GM12864 (cell line): ENCODE measurements around the gene SCNN1B.

Source experiments
- DNase-seq: peaks from one replicate; pipeline ENCODE4 v3.0.0-alpha.2; 2011; ENCODE audit warnings: low read depth
- H3K4me3 ChIP-seq: 2 replicates; pipeline ENCODE4 v1.5.1; 2011; ENCODE audit warnings: mild to moderate bottlenecking, low read depth, low read length, control low read depth
- TF ChIP-seq, protein P1 (sequence below): IDR thresholded peaks from 2 replicates; pipeline ENCODE4 v1.5.1; 2011; ENCODE audit warnings: low read depth, mild to moderate bottlenecking, moderate library complexity, low read length, control low read depth, inconsistent platforms; ENCODE audit errors: missing control alignments

SCNN1B gene

DNA sequence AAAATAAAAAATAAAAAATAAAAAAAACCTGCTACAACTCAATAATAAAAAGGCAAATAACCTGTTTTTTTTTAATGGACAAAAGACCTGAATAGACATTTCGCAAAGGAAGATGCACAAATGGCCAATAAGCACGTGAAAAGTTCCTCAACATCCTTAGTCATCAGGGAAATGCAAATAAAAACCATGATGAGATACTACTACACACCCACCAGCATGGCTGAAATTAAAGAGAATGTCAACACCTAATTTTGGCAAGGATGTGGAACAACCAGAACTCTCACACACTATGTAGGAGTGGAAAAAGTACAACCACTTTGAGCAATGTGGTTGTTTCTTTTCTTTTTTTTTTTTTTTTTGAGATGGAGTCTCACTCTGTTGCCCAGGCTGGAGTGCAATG lies 126.2 kb downstream of the SCNN1B start:
- H3K4me3 ChIP-seq = no peak overlapping the region
- no peak for DNase-seq
- TF ChIP-seq, protein P1, sequence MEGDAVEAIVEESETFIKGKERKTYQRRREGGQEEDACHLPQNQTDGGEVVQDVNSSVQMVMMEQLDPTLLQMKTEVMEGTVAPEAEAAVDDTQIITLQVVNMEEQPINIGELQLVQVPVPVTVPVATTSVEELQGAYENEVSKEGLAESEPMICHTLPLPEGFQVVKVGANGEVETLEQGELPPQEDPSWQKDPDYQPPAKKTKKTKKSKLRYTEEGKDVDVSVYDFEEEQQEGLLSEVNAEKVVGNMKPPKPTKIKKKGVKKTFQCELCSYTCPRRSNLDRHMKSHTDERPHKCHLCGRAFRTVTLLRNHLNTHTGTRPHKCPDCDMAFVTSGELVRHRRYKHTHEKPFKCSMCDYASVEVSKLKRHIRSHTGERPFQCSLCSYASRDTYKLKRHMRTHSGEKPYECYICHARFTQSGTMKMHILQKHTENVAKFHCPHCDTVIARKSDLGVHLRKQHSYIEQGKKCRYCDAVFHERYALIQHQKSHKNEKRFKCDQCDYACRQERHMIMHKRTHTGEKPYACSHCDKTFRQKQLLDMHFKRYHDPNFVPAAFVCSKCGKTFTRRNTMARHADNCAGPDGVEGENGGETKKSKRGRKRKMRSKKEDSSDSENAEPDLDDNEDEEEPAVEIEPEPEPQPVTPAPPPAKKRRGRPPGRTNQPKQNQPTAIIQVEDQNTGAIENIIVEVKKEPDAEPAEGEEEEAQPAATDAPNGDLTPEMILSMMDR = no peak
